K562 (cell line): Measurements from ENCODE around the gene UBE2C. TPM values are rescaled to one million over a fixed set of nuclear protein-coding genes. Genes with fewer than 3 reads are reported as not detected.

Experiments
- ATAC-seq: fragments of 200-7000 bp; cut with Tn5 transposase; 3 replicates; pipeline ENCODE4 v1.9.1; 2020; ENCODE audit warnings: moderate library complexity
- BruUV-seq: library from RNA; stranded (reverse); fragments of 400-500 nt; replicated peaks from 2 replicates; lab custom pipeline; 2021; lab: Mats Ljungman, UMichigan
- CTCF ChIA-PET: fragments of 300-600 bp; formaldehyde crosslinking; extraction: SDS; loops from one replicate; lab custom pipeline; 2021; ENCODE audit warnings: low intra/inter-chr PET ratio; lab: Yijun Ruan, JAX
- POLR2A ChIA-PET: fragments of 300-600, 350-650 bp; sonication (Branson Sonifier 250); formaldehyde crosslinking; extraction: SDS; loops from one replicate; lab custom pipeline; 2021; ENCODE audit warnings: antibody characterized with exemption, inconsistent platforms; lab: Yijun Ruan, JAX
- DNase-seq, 4 experiments: peaks; one replicate each; pipeline versions ENCODE4 v3.0.0 to v3.0.0-alpha.2; 2011 to 2018; ENCODE audit warnings: low spot score in 3 of 4, mixed read lengths in 3 of 4; ENCODE audit errors: extremely low read depth in 1 of 4
- FAIRE-seq: peaks from 2 replicates; lab custom pipeline; 2011; peaks lifted over from hg19 to GRCh38; lab: Jason Lieb, UNC
- H2AFZ ChIP-seq: 2 replicates; pipeline ENCODE4 v1.6.0; 2011; ENCODE audit warnings: low read depth, low read length, control low read depth, inconsistent platforms
- H3K27ac ChIP-seq: fragments of 200-600 bp; 3 replicates; pipeline ENCODE4 v1.8.0; 2011; ENCODE audit warnings: low read depth, mild to moderate bottlenecking, control low read depth, inconsistent platforms, low read length, moderate library complexity, mixed read lengths; ENCODE audit errors: extremely low read depth
- H3K27me3 ChIP-seq, 2 experiments: fragments of 300-600 bp in 1 of 2; 2 replicates in 1 of 2; 3 replicates in 1 of 2; pipeline versions ENCODE4 v1.6.0 to v1.8.0; 2011; ENCODE audit warnings: inconsistent platforms in 2 of 2, low read length in 2 of 2, mild to moderate bottlenecking in 1 of 2, mixed read lengths in 1 of 2, moderate library complexity in 1 of 2; ENCODE audit not compliant: control insufficient read depth in 2 of 2, insufficient read depth in 2 of 2
- H3K36me3 ChIP-seq: fragments of 300-600 bp; 3 replicates; pipeline ENCODE4 v1.8.0; 2011; ENCODE audit warnings: mild to moderate bottlenecking, low read length, inconsistent platforms; ENCODE audit not compliant: control insufficient read depth, insufficient read depth
- H3K4me1 ChIP-seq, 2 experiments: fragments of 200-600 bp in 1 of 2; replicated peaks in 1 of 2; 2 replicates in 1 of 2; 3 replicates in 1 of 2; pipeline versions ENCODE4 v1.5.1 to v1.8.0; 2011; ENCODE audit warnings: inconsistent platforms in 2 of 2, low read length in 2 of 2, mild to moderate bottlenecking in 1 of 2, mixed read lengths in 1 of 2, moderate library complexity in 1 of 2; ENCODE audit not compliant: control insufficient read depth in 2 of 2, insufficient read depth in 2 of 2
- H3K4me2 ChIP-seq: 2 replicates; pipeline ENCODE4 v1.6.1; 2011; ENCODE audit warnings: low read length, control low read depth, inconsistent platforms, mixed read lengths; ENCODE audit not compliant: insufficient read depth
- H3K4me3 ChIP-seq: fragments of 200-600 bp; sonication (generic), shearing (Covaris generic); 2 replicates; pipeline ENCODE4 v1.5.1; 2016; ENCODE audit warnings: control low read depth, inconsistent platforms
- H3K79me2 ChIP-seq: fragments of 200-600 bp; 3 replicates; pipeline ENCODE4 v1.8.0; 2011; ENCODE audit warnings: low read length, inconsistent platforms; ENCODE audit not compliant: control insufficient read depth, insufficient read depth
- H3K9ac ChIP-seq, 2 experiments: 2 replicates each; pipeline versions ENCODE4 v1.6.0 to v1.6.1; 2011; ENCODE audit warnings: low read depth in 2 of 2, low read length in 2 of 2, control low read depth in 1 of 2, inconsistent platforms in 1 of 2, mild to moderate bottlenecking in 1 of 2, mixed read lengths in 1 of 2; ENCODE audit not compliant: insufficient read depth in 1 of 2
- H3K9me1 ChIP-seq: one replicate; pipeline ENCODE4 v1.6.0; 2011; ENCODE audit warnings: inconsistent platforms, mild to moderate bottlenecking, low read length, moderate library complexity; ENCODE audit not compliant: control insufficient read depth, insufficient read depth
- H3K9me3 ChIP-seq: replicated peaks from 2 replicates; pipeline ENCODE4 v1.5.1; 2011; ENCODE audit warnings: low read depth, low read length, inconsistent platforms; ENCODE audit not compliant: control insufficient read depth, insufficient read depth
- H4K20me1 ChIP-seq: replicated peaks from 2 replicates; pipeline ENCODE4 v1.6.1; 2011; ENCODE audit warnings: low read length, inconsistent platforms, mixed read lengths; ENCODE audit not compliant: control insufficient read depth, insufficient read depth
- COPS2 ChIP-seq: fragments of 450-650 bp; conservative IDR thresholded peaks from 2 replicates; pipeline ENCODE4 v1.6.1; 2016; ENCODE audit warnings: mild to moderate bottlenecking, moderate library complexity
- EP400 ChIP-seq: fragments of 450-650 bp; IDR thresholded peaks from 2 replicates; pipeline ENCODE4 v1.6.1; 2017; ENCODE audit warnings: antibody characterized with exemption, mild to moderate bottlenecking, moderate library complexity
- EWSR1 ChIP-seq: fragments of 450-650 bp; IDR thresholded peaks from 2 replicates; pipeline ENCODE4 v1.6.1; 2018; ENCODE audit warnings: borderline replicate concordance, mild to moderate bottlenecking, low read depth, moderate library complexity; ENCODE audit not compliant: partially characterized antibody
- KLF6 ChIP-seq: fragments of 250-450 bp; sonication (Bioruptor Pico); IDR thresholded peaks from 2 replicates; pipeline ENCODE4 v1.4.0; 2020; ENCODE audit warnings: mild to moderate bottlenecking, moderate library complexity, borderline replicate concordance
- MAFF ChIP-seq: IDR thresholded peaks from 2 replicates; pipeline ENCODE4 v1.6.1; 2012; ENCODE audit warnings: low read length, improper control_type of control experiment
- MAFK ChIP-seq: IDR thresholded peaks from 2 replicates; pipeline ENCODE4 v1.6.1; 2011; ENCODE audit warnings: low read length, improper control_type of control experiment
- NR4A1 ChIP-seq, 2 experiments: fragments of 250-450 bp in 1 of 2; fragments of 450-650 bp in 1 of 2; sonication (Bioruptor Pico) in 1 of 2; IDR thresholded peaks; 2 replicates each; pipeline versions ENCODE4 v1.4.0 to v1.6.1; 2016 to 2020; ENCODE audit warnings: mild to moderate bottlenecking in 2 of 2, missing compliant biosample characterization in 1 of 2, missing genetic modification characterization in 1 of 2, moderate library complexity in 1 of 2
- RBM34 ChIP-seq: fragments of 200-400 bp; formaldehyde crosslinking; IDR thresholded peaks from 2 replicates; pipeline ENCODE4 v1.6.1; 2018; ENCODE audit warnings: low read length, borderline replicate concordance; ENCODE audit not compliant: insufficient read depth
- SOX6 ChIP-seq: fragments of 450-650 bp; IDR thresholded peaks from 2 replicates; pipeline ENCODE4 v1.6.1; 2014; ENCODE audit warnings: mild to moderate bottlenecking
- SPI1 ChIP-seq: IDR thresholded peaks from 2 replicates; pipeline ENCODE4 v1.6.1; 2011; ENCODE audit warnings: low read depth, low read length, control low read depth, borderline replicate concordance
- ZBTB8A ChIP-seq: fragments of 450-650 bp; IDR thresholded peaks from 2 replicates; pipeline ENCODE4 v1.6.1; 2018; ENCODE audit warnings: mild to moderate bottlenecking, moderate library complexity; ENCODE audit not compliant: partially characterized antibody
- ZNF143 ChIP-seq: sonication (generic); formaldehyde crosslinking; IDR thresholded peaks from 2 replicates; pipeline ENCODE4 v1.9.0; 2022; ENCODE audit warnings: mild to moderate bottlenecking, missing genetic modification reagents
- WGBS: fragments of 100-300 bp; shearing (Covaris generic); methylation state at CpG from one replicate; pipeline ENCODE4 v1.1.6; 2016; ENCODE audit warnings: low coverage, mixed read lengths; ENCODE audit not compliant: insufficient coverage; ENCODE audit errors: missing lambda C conversion rate; 5-methylcytosine and 5-hydroxymethylcytosine counted together
- in situ Hi-C: fragments of 300-500 bp; cut with MboI; formaldehyde crosslinking; loops from 4 replicates; pipeline ENCODE4 v1.15.0; 2018; ENCODE audit warnings: inconsistent platforms, mixed read lengths
- intact Hi-C: fragments of 100-400 bp; cut with micrococcal nuclease; formaldehyde crosslinking; loops from 2 replicates; pipeline ENCODE4 v1.14.2; 2022
- polyA plus RNA-seq, 8 experiments: library from polyadenylated mRNA; depleted of rRNA in 4 of 8; stranded (reverse) in 5 of 8; unstranded in 3 of 8; fragments of >200 nt; fragmentation: Nextera tagmentation in 2 of 8; fragmentation: Illumina TruSeq in 1 of 8; extraction: Ambion mirVana in 2 of 8; extraction: Trizol in 1 of 8; gene quantifications; 2 replicates each; pipeline versions ENCODE4 v1.2.1 to v1.2.3, GENCODE V29; 2011 to 2014; ENCODE audit warnings: inconsistent platforms in 1 of 8, missing spikeins in 1 of 8
- total RNA-seq, 7 experiments: library from RNA; depleted of rRNA in 6 of 7; stranded (reverse); fragments of >200 nt in 6 of 7; fragmentation: Illumina TruSeq in 2 of 7; extraction: Trizol in 2 of 7; gene quantifications; 2 replicates each; pipeline versions ENCODE4 v1.2.1 to v1.2.3, GENCODE V29; 2011 to 2021; ENCODE audit warnings: low replicate concordance in 1 of 7
- TF ChIP-seq, protein P1 (sequence below): fragments of 250-450 bp; sonication (Bioruptor Pico); IDR thresholded peaks from 2 replicates; pipeline ENCODE4 v1.4.0; 2020; ENCODE audit warnings: borderline replicate concordance

UBE2C gene
- total and polyA plus RNA-seq, 9 of the 15 experiments (the other 6 are each of a cell fraction or from before 2014, with no cell fraction given), result 0.51 to 1.6 (median 0.69) TPM

- no peak overlapping the region for H3K27ac ChIP-seq
- no peak overlapping the region for H3K4me3 ChIP-seq
- intact Hi-C loops (no loop called here), in situ Hi-C loops (no loop called here)
- H2AFZ ChIP-seq, result no peak overlapping the region
- no peak overlapping the region; a peak in 1 of 4 replicates for H3K9ac ChIP-seq
- no peak overlapping the region for H3K4me2 ChIP-seq
- TF ChIP-seq NR4A1 (CRISPR knock-in tag; IDR thresholded peaks at IDR 0.05), result no peak
- no peak for TF ChIP-seq NR4A1 (tag; IDR thresholded peaks at IDR 0.05)
- no peak for TF ChIP-seq EWSR1
- H3K79me2 ChIP-seq, result no peaks in the 10 kb centered on the region
- no peaks in the 10 kb centered on the region for H3K27me3 ChIP-seq
- WGBS, result 77% methylated on average over 6 of the region's 7 CpGs
- H3K36me3 ChIP-seq, result peaks cover 62% of the 10 kb centered on the region; the same call in 2 of the 3 replicates
- 0 out of 2 replicates have a peak, but pooled peaks cover 3% of the 10 kb centered on the region for H4K20me1 ChIP-seq
- H3K4me1 ChIP-seq, result peaks cover 0 to 8% of the 10 kb centered on the region in 2 experiments; a peak in 1 of 5 replicates
- no peaks in the 10 kb centered on the region for H3K9me1 ChIP-seq
- no peak for FAIRE-seq
- ChIA-PET POLR2A (no interaction called here), CTCF (interaction anchor here (1.8 kb wide), 1 partner anchor 161 kb away, joined by 7 read pairs; no protein-coding TSS in a partner anchor)
- H3K9me3 ChIP-seq, result no peaks in the 10 kb centered on the region
- no TSS peak for BruUV-seq
- no peak for ATAC-seq
- DNase-seq, result no peak
These were observed 10.6 kb upstream of the UBE2C start for GRCh38 chr20:45801851-45802250.

DNA sequence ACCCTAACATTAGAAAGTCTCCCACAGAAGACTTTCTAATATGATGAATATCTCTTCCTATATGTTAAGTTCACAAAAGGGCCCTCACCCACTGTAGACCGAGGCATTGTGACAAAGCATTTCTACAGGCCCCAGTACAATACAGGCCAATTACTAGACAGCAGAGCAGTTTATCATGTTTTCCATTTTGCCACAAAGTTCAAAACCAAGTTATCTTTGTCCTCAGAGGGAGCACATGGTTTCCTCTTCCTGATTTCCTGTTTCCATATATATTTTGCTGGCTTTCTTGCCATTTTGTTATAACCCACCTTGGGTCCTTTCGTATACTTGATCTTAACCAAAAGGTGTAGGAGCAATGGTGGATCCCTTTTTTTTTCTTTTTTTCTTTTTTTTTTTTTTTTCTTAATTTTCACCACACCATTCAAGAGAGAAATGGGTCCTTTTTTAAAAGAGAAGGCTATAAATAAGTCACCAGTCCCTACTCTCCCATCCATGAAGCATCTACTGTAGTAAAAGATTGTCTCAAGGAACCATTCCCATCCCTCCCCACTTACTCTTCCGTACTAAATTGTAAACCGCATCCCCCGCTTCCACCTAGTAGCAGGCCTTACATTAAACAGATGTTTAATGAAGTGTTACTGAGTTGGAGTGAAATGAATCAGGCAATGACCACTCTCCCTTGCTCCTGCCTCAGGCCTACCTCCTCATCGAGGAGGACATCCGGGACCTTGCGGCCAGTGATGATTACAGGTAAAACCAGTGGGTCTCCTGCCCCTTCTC is 2.1 kb upstream of the UBE2C start:
- Histone ChIP-seq H3K4me3 (no peak overlapping the region), H3K79me2 (no peaks in the 10 kb centered on the region), H3K27me3 (no peaks in the 10 kb centered on the region), H3K4me1 (peaks cover 10 to 23% of the 10 kb centered on the region in 2 experiments), H3K9me3 (peaks cover 11% of the 10 kb centered on the region; the same call in 1 of the 2 replicates), H3K27ac (peak overlapping the region; percentile 44), H3K36me3 (peaks cover 47% of the 10 kb centered on the region; the same call in 2 of the 3 replicates), H4K20me1 (no peaks in the 10 kb centered on the region), H2AFZ (peak overlapping the region; percentile 20; the same call in 1 of the 2 replicates), H3K9me1 (no peaks in the 10 kb centered on the region), H3K9ac (no peak overlapping the region), H3K4me2 (peak overlapping the region; percentile 31; the same call in 1 of the 2 replicates)
- intact Hi-C loops, result no loop called here
- WGBS, result 72% methylated on average over 6 of the region's 8 CpGs
- in situ Hi-C loops, result no loop called here
- POLR2A ChIA-PET, result interaction anchor here (1.1 kb wide), 1 partner anchor 10 kb away, joined by 3 read pairs; no protein-coding TSS in a partner anchor
- FAIRE-seq, result peak; percentile 72
- DNase-seq, result peak in 2 of 4 experiments; percentile 50 to 60
- ATAC-seq, result peak; percentile 77
- no TSS peak for BruUV-seq
- CTCF ChIA-PET, result no interaction called here
- TF ChIP-seq KLF6 (CRISPR knock-in tag) (no peak; the same call in 1 of the 2 replicates), SPI1 (peak; percentile 62; the same call in 1 of the 2 replicates), EP400 (peak; percentile 48; the same call in 1 of the 2 replicates), ZNF143 (CRISPR knock-in tag) (no peak), MAFK (peak; percentile 15; the same call in 1 of the 2 replicates), RBM34 (no peak), ZBTB8A (no peak), SOX6 (peak; percentile 53; the same call in 1 of the 2 replicates), COPS2 (no peak), MAFF (peak; percentile 44; the same call in 1 of the 2 replicates)
- TF ChIP-seq, protein P1, sequence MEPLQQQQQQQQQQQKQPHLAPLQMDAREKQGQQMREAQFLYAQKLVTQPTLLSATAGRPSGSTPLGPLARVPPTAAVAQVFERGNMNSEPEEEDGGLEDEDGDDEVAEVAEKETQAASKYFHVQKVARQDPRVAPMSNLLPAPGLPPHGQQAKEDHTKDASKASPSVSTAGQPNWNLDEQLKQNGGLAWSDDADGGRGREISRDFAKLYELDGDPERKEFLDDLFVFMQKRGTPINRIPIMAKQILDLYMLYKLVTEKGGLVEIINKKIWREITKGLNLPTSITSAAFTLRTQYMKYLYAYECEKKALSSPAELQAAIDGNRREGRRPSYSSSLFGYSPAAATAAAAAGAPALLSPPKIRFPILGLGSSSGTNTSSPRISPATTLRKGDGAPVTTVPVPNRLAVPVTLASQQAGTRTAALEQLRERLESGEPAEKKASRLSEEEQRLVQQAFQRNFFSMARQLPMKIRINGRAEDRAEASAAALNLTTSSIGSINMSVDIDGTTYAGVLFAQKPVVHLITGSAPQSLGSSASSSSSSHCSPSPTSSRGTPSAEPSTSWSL (CRISPR knock-in tag), result no peak
